GM18951 (cell line): ENCODE data around the gene CCDC127.
"Not testable (repeated sequence)": the region's sequence is repeated elsewhere in the genome, so short reads cannot be mapped to it uniquely, and the experiment has no call there.

Experiments used
- POLR2A ChIP-seq: IDR thresholded peaks from 4 replicates; pipeline ENCODE4 v1.6.1; 2011; ENCODE audit warnings: mild to moderate bottlenecking; ENCODE audit not compliant: insufficient read length, insufficient read depth; ENCODE audit errors: extremely low read depth
- in situ Hi-C: fragments of 300-500 bp; cut with MboI; formaldehyde crosslinking; loops from one replicate; pipeline ENCODE4 v1.12.0; 2022; ENCODE audit warnings: low sequenced_read_pairs, mixed read lengths, inconsistent platforms; ENCODE audit not compliant: unreplicated experiment

The CCDC127 gene

GRCh38 chr5:237931-238330 lies 20.0 kb upstream of the CCDC127 start:
- in situ Hi-C loops: not testable (repeated sequence)

DNA sequence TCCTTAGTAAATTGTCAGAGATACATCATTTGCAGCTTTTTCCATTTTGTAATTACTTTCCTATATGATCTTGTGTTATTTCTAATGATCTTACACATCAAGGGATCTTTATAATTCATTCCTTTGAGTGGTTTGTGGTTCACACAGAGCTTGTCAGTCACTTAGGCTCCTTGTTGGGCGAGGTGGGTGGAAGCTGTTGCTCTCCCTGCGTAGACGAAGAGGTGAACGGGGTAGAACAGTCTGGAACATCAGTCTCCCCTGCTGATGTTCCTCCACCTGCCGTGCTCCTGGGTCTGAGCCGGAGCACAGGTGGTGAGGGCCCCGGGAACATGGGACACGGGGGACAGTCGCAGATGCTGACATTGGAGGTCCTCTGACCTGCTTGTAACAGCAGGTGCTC lies 17.6 kb upstream of the CCDC127 start:
- in situ Hi-C loops: not testable (repeated sequence)

- TF ChIP-seq POLR2A: no peak
- in situ Hi-C loops: no loop called here
Measured at GRCh38 chr5:234450-234849, 16.5 kb upstream of the CCDC127 start.

- in situ Hi-C loops: not testable (repeated sequence)
Measured at GRCh38 chr5:233426-233825, 15.5 kb upstream of the CCDC127 start.

DNA sequence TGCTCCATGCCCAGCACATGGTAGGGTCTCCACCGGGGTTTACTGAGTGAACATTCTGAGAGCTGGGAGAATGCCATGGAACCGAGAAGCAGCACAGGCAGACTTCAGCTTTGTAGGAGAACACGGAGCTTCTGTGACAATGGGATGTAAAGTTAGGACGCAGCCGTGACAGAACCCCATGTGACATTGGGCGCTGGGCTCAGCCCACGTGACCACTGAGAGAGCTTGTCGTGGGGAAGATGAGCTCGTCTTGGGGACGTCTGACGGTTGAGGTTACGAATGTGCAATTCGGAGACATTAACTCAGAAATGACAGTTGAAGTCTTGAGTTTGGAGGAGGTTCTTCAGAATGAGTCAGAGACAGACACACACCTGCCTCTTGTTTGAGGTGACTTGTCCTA lies 13.7 kb upstream of the CCDC127 start:
- no peak for TF ChIP-seq POLR2A
- in situ Hi-C loops: no loop called here

DNA sequence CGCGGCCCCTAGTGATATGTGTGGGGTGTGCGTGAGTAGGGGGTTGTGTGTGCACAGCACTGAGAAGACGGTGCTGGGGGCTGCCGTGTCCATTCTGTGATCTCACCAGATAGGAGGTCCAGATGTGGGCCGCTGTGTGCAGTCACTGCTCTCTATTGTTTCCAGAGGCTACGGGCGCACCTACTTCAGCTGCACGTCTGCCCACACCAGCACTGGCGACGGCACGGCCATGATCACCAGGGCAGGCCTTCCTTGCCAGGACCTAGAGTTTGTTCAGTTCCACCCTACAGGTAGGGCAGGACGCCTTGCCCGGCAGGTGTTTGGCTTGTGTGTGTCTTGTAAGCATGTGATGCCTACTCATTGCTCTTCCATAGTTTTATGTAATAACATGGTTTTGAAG lies 12.8 kb upstream of the CCDC127 start:
- no peak for TF ChIP-seq POLR2A
- in situ Hi-C loops: no loop called here

- no peak for TF ChIP-seq POLR2A
- in situ Hi-C loops: no loop called here
Measured at GRCh38 chr5:228886-229285, 10.9 kb upstream of the CCDC127 start.

GRCh38 chr5:227375-227774 lies 9.4 kb upstream of the CCDC127 start:
- in situ Hi-C loops: not testable (repeated sequence)

- in situ Hi-C loops: no loop called here
- no peak for TF ChIP-seq POLR2A
Measured at GRCh38 chr5:225334-225733, 7.4 kb upstream of the CCDC127 start.

DNA sequence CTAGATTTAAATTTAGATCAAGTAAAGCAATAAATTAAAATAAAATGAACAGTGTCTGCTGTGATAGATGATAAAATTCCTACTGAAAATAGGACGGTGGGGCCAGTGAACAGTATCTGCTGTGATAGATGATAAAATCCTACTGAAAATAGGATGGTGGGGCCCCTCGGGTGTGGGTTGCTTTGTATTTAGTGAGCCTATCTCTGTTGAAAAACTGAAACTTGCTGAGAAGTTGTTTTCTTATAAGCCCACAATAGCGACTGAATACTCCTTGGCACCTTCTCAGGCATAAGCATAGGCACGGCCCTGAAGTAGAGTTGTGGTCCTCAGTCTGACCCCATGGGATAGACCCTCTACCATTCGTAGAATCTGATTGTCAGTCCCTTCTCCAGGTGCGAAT lies 5.8 kb upstream of the CCDC127 start:
- TF ChIP-seq POLR2A: no peak
- in situ Hi-C loops: no loop called here

DNA sequence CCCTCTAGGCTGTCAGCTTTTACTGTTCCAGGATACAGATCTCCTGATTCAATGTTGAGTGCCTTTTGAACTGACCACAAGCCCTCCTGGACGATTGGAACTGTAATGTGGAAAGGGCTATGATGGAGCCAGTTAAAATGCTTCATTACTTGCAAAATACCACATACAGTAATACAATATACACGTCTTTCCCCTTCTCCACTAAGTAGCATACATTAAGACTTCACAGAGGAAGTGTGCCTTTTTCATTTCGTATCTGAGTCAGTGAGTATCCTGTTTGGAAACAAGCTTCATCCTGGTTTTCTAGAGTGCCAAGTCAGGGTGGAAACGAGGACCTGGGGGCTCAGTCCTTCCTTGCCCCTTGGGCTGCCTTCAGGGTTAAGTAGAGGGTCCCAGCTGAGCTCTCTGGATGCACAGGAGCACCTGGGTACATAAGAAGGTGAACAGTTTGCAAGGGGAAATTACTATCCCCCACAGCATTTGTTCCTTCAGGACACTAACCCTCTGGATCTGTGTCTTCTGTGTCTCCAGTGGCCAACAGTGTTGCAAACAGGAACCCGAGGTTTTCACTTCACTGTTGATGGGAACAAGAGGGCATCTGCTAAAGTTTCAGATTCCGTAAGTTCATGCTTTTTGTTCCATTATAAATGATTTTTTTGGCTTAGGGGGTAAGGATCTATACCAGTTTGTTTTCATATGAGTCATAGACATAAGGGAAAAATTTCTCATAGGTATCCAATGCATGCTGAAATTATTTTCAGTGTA lies 5.2 kb upstream of the CCDC127 start:
- in situ Hi-C loops: not testable (repeated sequence)

GRCh38 chr5:219991-220390 lies 2.0 kb upstream of the CCDC127 start:
- TF ChIP-seq POLR2A: no peak
- in situ Hi-C loops: no loop called here

DNA sequence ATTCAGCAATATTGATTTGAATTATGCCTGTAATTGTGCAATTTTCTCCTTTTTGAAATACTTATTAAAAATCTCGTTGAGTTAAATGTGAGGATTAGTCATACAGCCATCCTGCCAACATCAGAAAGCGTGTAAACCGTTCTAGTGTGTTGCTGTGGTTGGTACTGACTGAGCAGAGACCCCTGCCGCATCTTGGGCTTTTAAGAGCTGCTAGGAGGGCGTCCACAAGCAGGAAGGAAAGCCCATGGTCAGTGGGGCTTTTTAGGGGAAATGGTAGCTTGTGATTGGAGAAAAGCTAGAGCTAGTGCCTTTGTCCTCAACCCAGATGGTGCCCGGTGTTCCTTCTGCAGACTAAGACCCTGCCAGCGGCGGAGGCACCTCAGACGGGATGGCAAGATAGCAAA lies 1.5 kb upstream of the CCDC127 start:
- in situ Hi-C loops: no loop called here

GRCh38 chr5:218457-219291 lies 721 bp upstream of the CCDC127 start:
- in situ Hi-C loops: no loop called here
- TF ChIP-seq POLR2A: no peak

More for the DNA sequence above, 1.5 kb upstream of the CCDC127 start:
- no peak for TF ChIP-seq POLR2A

- in situ Hi-C loops: not testable (repeated sequence)
Measured at GRCh38 chr5:216076-216475, 1.9 kb downstream of the CCDC127 start.

DNA sequence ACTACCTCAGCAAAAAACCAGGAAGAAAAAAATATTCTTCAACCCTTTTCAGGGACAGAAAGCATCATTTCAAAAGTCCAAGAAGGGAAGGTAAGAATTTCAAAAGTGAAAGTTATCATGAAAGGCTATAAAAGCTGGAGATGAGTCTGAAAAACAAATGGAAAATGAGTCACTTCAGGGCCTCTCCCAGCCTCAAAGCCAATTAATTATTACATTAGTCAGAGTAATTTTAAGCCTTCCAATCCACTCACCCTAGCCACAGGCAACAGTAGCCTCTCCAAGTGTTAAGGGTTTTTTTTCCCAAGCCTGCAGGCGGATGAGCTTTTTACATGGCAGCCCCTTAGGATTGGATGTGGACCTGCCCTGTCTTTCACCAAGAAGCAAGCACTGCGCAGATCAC lies 2.7 kb downstream of the CCDC127 start:
- in situ Hi-C loops: not testable (repeated sequence)
